K562 (cell line): ENCODE measurements around the gene MLC1. TPM values are rescaled to one million over a fixed set of nuclear protein-coding genes. Genes with fewer than 3 reads are reported as not detected.

ENCODE experiments used
- CSDE1 ChIP-seq, 2 experiments: fragments of 450-650 bp; IDR thresholded peaks; 2 replicates each; pipeline ENCODE4 v1.6.1; 2016; ENCODE audit warnings: mild to moderate bottlenecking in 1 of 2
- HDAC8 ChIP-seq: fragments of 450-650 bp; IDR thresholded peaks from 2 replicates; pipeline ENCODE4 v1.6.1; 2016; ENCODE audit warnings: mild to moderate bottlenecking, missing genetic modification characterization, moderate library complexity, missing compliant biosample characterization
- HLTF ChIP-seq: fragments of 450-650 bp; IDR thresholded peaks from 2 replicates; pipeline ENCODE4 v1.6.1; 2016
- IRF2 ChIP-seq: sonication (generic); formaldehyde crosslinking; IDR thresholded peaks from 2 replicates; pipeline ENCODE4 v1.8.1; 2022; ENCODE audit warnings: mild to moderate bottlenecking, missing genetic modification reagents
- MCM3 ChIP-seq: fragments of 450-650 bp; IDR thresholded peaks from 2 replicates; pipeline ENCODE4 v1.6.1; 2016
- NCOA2 ChIP-seq, 2 experiments: fragments of 450-650 bp; IDR thresholded peaks; 2 replicates each; pipeline ENCODE4 v1.6.1; 2018; ENCODE audit warnings: mild to moderate bottlenecking in 2 of 2, moderate library complexity in 1 of 2; ENCODE audit not compliant: partially characterized antibody in 2 of 2
- SETDB1 ChIP-seq: IDR thresholded peaks from one replicate; pipeline ENCODE4 v1.6.1; 2012; ENCODE audit warnings: low read length, control low read depth, inconsistent platforms
- SOX6 ChIP-seq: fragments of 450-650 bp; IDR thresholded peaks from 2 replicates; pipeline ENCODE4 v1.6.1; 2014; ENCODE audit warnings: mild to moderate bottlenecking
- TEAD1 ChIP-seq, 2 experiments: fragments of 450-650 bp in 1 of 2; sonication (generic) in 1 of 2; formaldehyde crosslinking; IDR thresholded peaks; 2 replicates each; pipeline versions ENCODE4 v1.4.0 to v1.8.0; 2020 to 2022; ENCODE audit warnings: mild to moderate bottlenecking in 2 of 2, missing genetic modification reagents in 1 of 2
- WHSC1 ChIP-seq: IDR thresholded peaks from one replicate; pipeline ENCODE4 v1.6.1; 2012; ENCODE audit warnings: low read length, control low read depth, inconsistent platforms
- ZBTB8A ChIP-seq: fragments of 450-650 bp; IDR thresholded peaks from 2 replicates; pipeline ENCODE4 v1.6.1; 2018; ENCODE audit warnings: mild to moderate bottlenecking, moderate library complexity; ENCODE audit not compliant: partially characterized antibody
- ZNF232 ChIP-seq: sonication (generic); formaldehyde crosslinking; IDR thresholded peaks from 2 replicates; pipeline ENCODE4 v1.8.0; 2022; ENCODE audit warnings: mild to moderate bottlenecking, missing genetic modification reagents
- ZNF354B ChIP-seq: fragments of 250-450 bp; sonication (Bioruptor Pico); IDR thresholded peaks from 2 replicates; pipeline ENCODE4 v1.4.0; 2020
- polyA plus RNA-seq, 8 experiments: library from polyadenylated mRNA; depleted of rRNA in 4 of 8; stranded (reverse) in 5 of 8; unstranded in 3 of 8; fragments of >200 nt; fragmentation: Nextera tagmentation in 2 of 8; fragmentation: Illumina TruSeq in 1 of 8; extraction: Ambion mirVana in 2 of 8; extraction: Trizol in 1 of 8; gene quantifications; 2 replicates each; pipeline versions ENCODE4 v1.2.1 to v1.2.3, GENCODE V29; 2011 to 2014; ENCODE audit warnings: inconsistent platforms in 1 of 8, missing spikeins in 1 of 8
- total RNA-seq, 7 experiments: library from RNA; depleted of rRNA in 6 of 7; stranded (reverse); fragments of >200 nt in 6 of 7; fragmentation: Illumina TruSeq in 2 of 7; extraction: Trizol in 2 of 7; gene quantifications; 2 replicates each; pipeline versions ENCODE4 v1.2.1 to v1.2.3, GENCODE V29; 2011 to 2021; ENCODE audit warnings: low replicate concordance in 1 of 7
- TF ChIP-seq, protein P1 (sequence below): fragments of 450-650 bp; IDR thresholded peaks from 2 replicates; pipeline ENCODE4 v1.7.0; 2016; ENCODE audit warnings: borderline replicate concordance
- TF ChIP-seq, protein P2 (sequence below): fragments of 450-650 bp; IDR thresholded peaks from 2 replicates; pipeline ENCODE4 v1.6.1; 2018; ENCODE audit warnings: mild to moderate bottlenecking, low read depth; ENCODE audit not compliant: partially characterized antibody
- TF ChIP-seq, protein P3 (sequence below): fragments of 250-450 bp; sonication (Bioruptor Pico); IDR thresholded peaks from 2 replicates; pipeline ENCODE4 v1.4.0; 2020; ENCODE audit warnings: mild to moderate bottlenecking
- TF ChIP-seq, protein P4 (sequence below): fragments of 450-650 bp; IDR thresholded peaks from 2 replicates; pipeline ENCODE4 v1.6.1; 2016; ENCODE audit warnings: missing biosample characterization, missing genetic modification characterization
- TF ChIP-seq, protein P5 (sequence below): fragments of 450-650 bp; IDR thresholded peaks from 2 replicates; pipeline ENCODE4 v1.6.1; 2017; ENCODE audit warnings: mild to moderate bottlenecking, moderate library complexity
- TF ChIP-seq, protein P6 (sequence below): fragments of 250-450 bp; sonication (Bioruptor Pico); IDR thresholded peaks from 2 replicates; pipeline ENCODE4 v1.5.0; 2021; ENCODE audit warnings: mild to moderate bottlenecking, borderline replicate concordance

The MLC1 gene
- total and polyA plus RNA-seq, 9 of the 15 experiments (the other 6 are each of a cell fraction or from before 2014, with no cell fraction given) = 0.06 to 0.98 (median 0.39) TPM

DNA sequence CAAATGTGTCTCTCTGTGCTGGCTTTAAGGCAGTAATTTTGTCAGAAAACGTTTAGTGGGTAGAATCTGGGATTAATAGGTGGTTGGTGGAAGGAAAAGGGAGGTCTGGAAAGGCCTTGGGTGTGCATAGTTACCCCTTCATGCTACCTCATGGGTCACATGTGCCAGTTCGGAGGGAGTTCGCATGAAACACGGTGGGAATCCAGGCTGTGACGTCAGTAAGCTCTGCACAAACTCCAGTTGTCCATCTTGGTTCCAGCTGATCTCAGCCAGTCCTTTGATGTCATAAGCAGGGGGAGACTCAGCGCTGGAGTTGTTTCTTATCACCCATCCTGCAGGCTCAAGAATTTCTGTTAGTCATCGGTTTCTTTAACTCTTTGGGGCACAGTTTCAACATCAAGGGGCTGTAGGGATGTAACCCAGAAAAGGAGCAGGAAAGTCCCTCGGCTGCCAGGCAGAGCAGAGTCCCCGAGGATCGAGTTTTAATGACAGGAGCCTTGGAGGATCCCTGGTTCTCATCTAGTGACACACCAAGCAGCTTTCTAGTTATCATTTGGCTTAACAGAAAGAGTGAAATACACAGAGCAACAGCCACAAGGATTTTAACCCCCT, 33.4 kb upstream of the MLC1 start (continued):
- TF ChIP-seq, protein P1, sequence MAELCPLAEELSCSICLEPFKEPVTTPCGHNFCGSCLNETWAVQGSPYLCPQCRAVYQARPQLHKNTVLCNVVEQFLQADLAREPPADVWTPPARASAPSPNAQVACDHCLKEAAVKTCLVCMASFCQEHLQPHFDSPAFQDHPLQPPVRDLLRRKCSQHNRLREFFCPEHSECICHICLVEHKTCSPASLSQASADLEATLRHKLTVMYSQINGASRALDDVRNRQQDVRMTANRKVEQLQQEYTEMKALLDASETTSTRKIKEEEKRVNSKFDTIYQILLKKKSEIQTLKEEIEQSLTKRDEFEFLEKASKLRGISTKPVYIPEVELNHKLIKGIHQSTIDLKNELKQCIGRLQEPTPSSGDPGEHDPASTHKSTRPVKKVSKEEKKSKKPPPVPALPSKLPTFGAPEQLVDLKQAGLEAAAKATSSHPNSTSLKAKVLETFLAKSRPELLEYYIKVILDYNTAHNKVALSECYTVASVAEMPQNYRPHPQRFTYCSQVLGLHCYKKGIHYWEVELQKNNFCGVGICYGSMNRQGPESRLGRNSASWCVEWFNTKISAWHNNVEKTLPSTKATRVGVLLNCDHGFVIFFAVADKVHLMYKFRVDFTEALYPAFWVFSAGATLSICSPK = no peak
- TF ChIP-seq, protein P2, sequence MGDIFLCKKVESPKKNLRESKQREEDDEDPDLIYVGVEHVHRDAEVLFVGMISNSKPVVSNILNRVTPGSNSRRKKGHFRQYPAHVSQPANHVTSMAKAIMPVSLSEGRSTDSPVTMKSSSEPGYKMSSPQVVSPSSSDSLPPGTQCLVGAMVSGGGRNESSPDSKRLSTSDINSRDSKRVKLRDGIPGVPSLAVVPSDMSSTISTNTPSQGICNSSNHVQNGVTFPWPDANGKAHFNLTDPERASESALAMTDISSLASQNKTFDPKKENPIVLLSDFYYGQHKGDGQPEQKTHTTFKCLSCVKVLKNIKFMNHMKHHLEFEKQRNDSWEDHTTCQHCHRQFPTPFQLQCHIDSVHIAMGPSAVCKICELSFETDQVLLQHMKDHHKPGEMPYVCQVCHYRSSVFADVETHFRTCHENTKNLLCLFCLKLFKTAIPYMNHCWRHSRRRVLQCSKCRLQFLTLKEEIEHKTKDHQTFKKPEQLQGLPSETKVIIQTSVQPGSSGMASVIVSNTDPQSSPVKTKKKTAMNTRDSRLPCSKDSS = no peak
- TF ChIP-seq HLTF = no peak
- peak; percentile 93 to 95 for TF ChIP-seq TEAD1 (CRISPR knock-in tag; IDR thresholded peaks at IDR 0.05)
- TF ChIP-seq, protein P3, sequence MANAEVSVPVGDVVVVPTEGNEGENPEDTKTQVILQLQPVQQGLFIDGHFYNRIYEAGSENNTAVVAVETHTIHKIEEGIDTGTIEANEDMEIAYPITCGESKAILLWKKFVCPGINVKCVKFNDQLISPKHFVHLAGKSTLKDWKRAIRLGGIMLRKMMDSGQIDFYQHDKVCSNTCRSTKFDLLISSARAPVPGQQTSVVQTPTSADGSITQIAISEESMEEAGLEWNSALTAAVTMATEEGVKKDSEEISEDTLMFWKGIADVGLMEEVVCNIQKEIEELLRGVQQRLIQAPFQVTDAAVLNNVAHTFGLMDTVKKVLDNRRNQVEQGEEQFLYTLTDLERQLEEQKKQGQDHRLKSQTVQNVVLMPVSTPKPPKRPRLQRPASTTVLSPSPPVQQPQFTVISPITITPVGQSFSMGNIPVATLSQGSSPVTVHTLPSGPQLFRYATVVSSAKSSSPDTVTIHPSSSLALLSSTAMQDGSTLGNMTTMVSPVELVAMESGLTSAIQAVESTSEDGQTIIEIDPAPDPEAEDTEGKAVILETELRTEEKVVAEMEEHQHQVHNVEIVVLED (CRISPR knock-in tag) = no peak
- no peak; a peak in 1 of 4 replicates for TF ChIP-seq CSDE1 (IDR thresholded peaks at IDR 0.05)
- no peak for TF ChIP-seq HDAC8
- no peak for TF ChIP-seq MCM3
- TF ChIP-seq SETDB1 = no peak
- TF ChIP-seq ZBTB8A = no peak
- no peak for TF ChIP-seq ZNF232 (CRISPR knock-in tag)
- no peak for TF ChIP-seq ZNF354B (CRISPR knock-in tag)
- no peak for TF ChIP-seq NCOA2 (IDR thresholded peaks at IDR 0.05; ENCODE audit: partially characterized antibody in 2 of 2)
- no peak for TF ChIP-seq IRF2
- TF ChIP-seq, protein P4, sequence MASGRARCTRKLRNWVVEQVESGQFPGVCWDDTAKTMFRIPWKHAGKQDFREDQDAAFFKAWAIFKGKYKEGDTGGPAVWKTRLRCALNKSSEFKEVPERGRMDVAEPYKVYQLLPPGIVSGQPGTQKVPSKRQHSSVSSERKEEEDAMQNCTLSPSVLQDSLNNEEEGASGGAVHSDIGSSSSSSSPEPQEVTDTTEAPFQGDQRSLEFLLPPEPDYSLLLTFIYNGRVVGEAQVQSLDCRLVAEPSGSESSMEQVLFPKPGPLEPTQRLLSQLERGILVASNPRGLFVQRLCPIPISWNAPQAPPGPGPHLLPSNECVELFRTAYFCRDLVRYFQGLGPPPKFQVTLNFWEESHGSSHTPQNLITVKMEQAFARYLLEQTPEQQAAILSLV (tag) = no peak
- TF ChIP-seq, protein P5, sequence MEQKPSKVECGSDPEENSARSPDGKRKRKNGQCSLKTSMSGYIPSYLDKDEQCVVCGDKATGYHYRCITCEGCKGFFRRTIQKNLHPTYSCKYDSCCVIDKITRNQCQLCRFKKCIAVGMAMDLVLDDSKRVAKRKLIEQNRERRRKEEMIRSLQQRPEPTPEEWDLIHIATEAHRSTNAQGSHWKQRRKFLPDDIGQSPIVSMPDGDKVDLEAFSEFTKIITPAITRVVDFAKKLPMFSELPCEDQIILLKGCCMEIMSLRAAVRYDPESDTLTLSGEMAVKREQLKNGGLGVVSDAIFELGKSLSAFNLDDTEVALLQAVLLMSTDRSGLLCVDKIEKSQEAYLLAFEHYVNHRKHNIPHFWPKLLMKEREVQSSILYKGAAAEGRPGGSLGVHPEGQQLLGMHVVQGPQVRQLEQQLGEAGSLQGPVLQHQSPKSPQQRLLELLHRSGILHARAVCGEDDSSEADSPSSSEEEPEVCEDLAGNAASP = no peak
- TF ChIP-seq, protein P6, sequence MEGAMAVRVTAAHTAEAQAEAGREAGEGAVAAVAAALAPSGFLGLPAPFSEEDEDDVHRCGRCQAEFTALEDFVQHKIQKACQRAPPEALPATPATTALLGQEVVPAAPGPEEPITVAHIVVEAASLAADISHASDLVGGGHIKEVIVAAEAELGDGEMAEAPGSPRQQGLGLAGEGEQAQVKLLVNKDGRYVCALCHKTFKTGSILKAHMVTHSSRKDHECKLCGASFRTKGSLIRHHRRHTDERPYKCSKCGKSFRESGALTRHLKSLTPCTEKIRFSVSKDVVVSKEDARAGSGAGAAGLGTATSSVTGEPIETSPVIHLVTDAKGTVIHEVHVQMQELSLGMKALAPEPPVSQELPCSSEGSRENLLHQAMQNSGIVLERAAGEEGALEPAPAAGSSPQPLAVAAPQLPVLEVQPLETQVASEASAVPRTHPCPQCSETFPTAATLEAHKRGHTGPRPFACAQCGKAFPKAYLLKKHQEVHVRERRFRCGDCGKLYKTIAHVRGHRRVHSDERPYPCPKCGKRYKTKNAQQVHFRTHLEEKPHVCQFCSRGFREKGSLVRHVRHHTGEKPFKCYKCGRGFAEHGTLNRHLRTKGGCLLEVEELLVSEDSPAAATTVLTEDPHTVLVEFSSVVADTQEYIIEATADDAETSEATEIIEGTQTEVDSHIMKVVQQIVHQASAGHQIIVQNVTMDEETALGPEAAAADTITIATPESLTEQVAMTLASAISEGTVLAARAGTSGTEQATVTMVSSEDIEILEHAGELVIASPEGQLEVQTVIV (CRISPR knock-in tag) = no peak
- TF ChIP-seq SOX6 = peak; percentile 69; the same call in 1 of the 2 replicates
- TF ChIP-seq WHSC1 = no peak
